GM23248 (cell line): Measurements from ENCODE around the gene SOX5.

Experiments
- EZH2 ChIP-seq: fragments of 200-600 bp; sonication (generic); IDR thresholded peaks from 2 replicates; pipeline ENCODE4 v1.6.1; 2018; ENCODE audit warnings: antibody characterized with exemption, mild to moderate bottlenecking; ENCODE audit not compliant: insufficient read depth, poor library complexity, severe bottlenecking
- EZH2phosphoT487 ChIP-seq: fragments of 200-600 bp; sonication (generic); IDR thresholded peaks from 2 replicates; pipeline ENCODE4 v1.6.1; 2018; ENCODE audit warnings: antibody characterized with exemption, moderate library complexity, mild to moderate bottlenecking, low read depth; ENCODE audit not compliant: insufficient read depth

- TF ChIP-seq EZH2, result no peak
- no peak for TF ChIP-seq EZH2phosphoT487
These were observed 327.6 kb downstream of the SOX5 start for GRCh38 chr12:23621900-23622299.
